ENCODE results near the gene ARL8B. TPM values are rescaled to one million over a fixed set of nuclear protein-coding genes. Genes with fewer than 3 reads are reported as not detected.

ARL8B gene
- total RNA-seq, 4 donors from 2014 or later, result 60.3 to 74.4 (median 66.0) TPM

GRCh38 chr3:5160321-5160720 is 38.2 kb downstream of the ARL8B start:
- Histone ChIP-seq H3K4me1 (peaks cover 33% of the 10 kb centered on the region), H3K36me3 (no peaks in the 10 kb centered on the region), H3K9me3 (no peaks in the 10 kb centered on the region), H3K4me3 (no peak overlapping the region), H3K27me3 (no peaks in the 10 kb centered on the region), H3K27ac (no peak overlapping the region)
- DNase-seq (ENCODE audit: low spot score in 2 of 2), result no peak
- no peak for TF ChIP-seq POLR2A (IDR thresholded peaks at IDR 0.05)
- TF ChIP-seq POLR2AphosphoS5 (IDR thresholded peaks at IDR 0.05), result no peak
- no peak for TF ChIP-seq CTCF (IDR thresholded peaks at IDR 0.05)
- TF ChIP-seq EP300 (IDR thresholded peaks at IDR 0.05), result no peak
- WGBS, result 70% methylated on average over 3 of the region's 3 CpGs

GRCh38 chr3:5160940-5161858 is 39.1 kb downstream of the ARL8B start:
- TF ChIP-seq POLR2AphosphoS5 (IDR thresholded peaks at IDR 0.05), result no peak
- no peak for TF ChIP-seq POLR2A (IDR thresholded peaks at IDR 0.05)
- no peak for TF ChIP-seq EP300 (IDR thresholded peaks at IDR 0.05)
- TF ChIP-seq CTCF (IDR thresholded peaks at IDR 0.05), result no peak
- peaks cover 33% of the 10 kb centered on the region for H3K4me1 ChIP-seq

GRCh38 chr3:5162102-5162501 is 40.0 kb downstream of the ARL8B start:
- Histone ChIP-seq H3K9me3 (no peaks in the 10 kb centered on the region), H3K4me3 (no peak overlapping the region), H3K36me3 (no peaks in the 10 kb centered on the region), H3K4me1 (peaks cover 33% of the 10 kb centered on the region), H3K27me3 (no peaks in the 10 kb centered on the region), H3K27ac (no peak overlapping the region)
- WGBS, result 80% methylated on average over 1 of the region's 1 CpG
- no peak for DNase-seq (ENCODE audit: low spot score in 2 of 2)
- TF ChIP-seq EP300 (IDR thresholded peaks at IDR 0.05) (no peak), POLR2A (IDR thresholded peaks at IDR 0.05) (no peak), POLR2AphosphoS5 (IDR thresholded peaks at IDR 0.05) (no peak), CTCF (IDR thresholded peaks at IDR 0.05) (no peak)

More at GRCh38 chr3:5160940-5161858, 39.1 kb downstream of the ARL8B start:
- H3K36me3 ChIP-seq, result no peaks in the 10 kb centered on the region
- WGBS, result 44% methylated on average over 4 of the region's 4 CpGs
- DNase-seq (ENCODE audit: low spot score in 2 of 2), result no peak
- H3K27ac ChIP-seq, result no peak overlapping the region
- no peaks in the 10 kb centered on the region for H3K9me3 ChIP-seq
- no peak overlapping the region for H3K4me3 ChIP-seq
- no peaks in the 10 kb centered on the region for H3K27me3 ChIP-seq

- Histone ChIP-seq H3K27me3 (no peaks in the 10 kb centered on the region), H3K4me1 (peaks cover 24% of the 10 kb centered on the region), H3K4me3 (no peak overlapping the region), H3K9me3 (no peaks in the 10 kb centered on the region), H3K27ac (no peak overlapping the region), H3K36me3 (peaks cover 2% of the 10 kb centered on the region)
- no peak for TF ChIP-seq POLR2AphosphoS5 (IDR thresholded peaks at IDR 0.05)
- TF ChIP-seq POLR2A (IDR thresholded peaks at IDR 0.05), result no peak
- no peak for TF ChIP-seq EP300 (IDR thresholded peaks at IDR 0.05)
- TF ChIP-seq CTCF (IDR thresholded peaks at IDR 0.05), result no peak
- no peak for DNase-seq (ENCODE audit: low spot score in 2 of 2)
- 94% methylated on average over 4 of the region's 4 CpGs for WGBS
Observed at GRCh38 chr3:5165698-5166097, 43.6 kb downstream of the ARL8B start.

- 61% methylated on average over 2 of the region's 2 CpGs for WGBS
- TF ChIP-seq EP300 (IDR thresholded peaks at IDR 0.05) (no peak), CTCF (IDR thresholded peaks at IDR 0.05) (no peak), POLR2AphosphoS5 (IDR thresholded peaks at IDR 0.05) (no peak), POLR2A (IDR thresholded peaks at IDR 0.05) (no peak)
- H3K4me1 ChIP-seq, result peaks cover 12% of the 10 kb centered on the region
Observed at GRCh38 chr3:5166846-5167245, 44.8 kb downstream of the ARL8B start.

More at GRCh38 chr3:5166846-5167245, 44.8 kb downstream of the ARL8B start:
- no peaks in the 10 kb centered on the region for H3K27me3 ChIP-seq
- no peak overlapping the region for H3K4me3 ChIP-seq
- peaks cover 12% of the 10 kb centered on the region for H3K36me3 ChIP-seq
- H3K9me3 ChIP-seq, result no peaks in the 10 kb centered on the region
- no peak overlapping the region for H3K27ac ChIP-seq
- DNase-seq (ENCODE audit: low spot score in 2 of 2), result no peak
